Adipose tissue (tissue), 3 donors: Measurements from ENCODE around the gene GDPD5. TPM values are rescaled to one million over a fixed set of nuclear protein-coding genes. Genes with fewer than 3 reads are reported as not detected.

Source experiments
- polyA plus RNA-seq, 3 donors: library from polyadenylated mRNA; stranded (reverse); fragments of 200-250 nt; gene quantifications; one replicate each; pipeline ENCODE4 v1.2.3, GENCODE V29; 2013
- donor health status: healthy with polysubstance abuse.
- donor health status: Bipolar disorder and iron deficiency.
- donor health status: healthy.

The GDPD5 gene
- polyA plus RNA-seq, 3 donors: 25.6 to 49.8 (median 34.1) TPM

Other genes starting within 250 kb of the GDPD5 start
- gene ARRB1, start 174.3 kb downstream of the GDPD5 start, polyA plus RNA-seq: 10 to 100 TPM; 28.2 to 36.6 (median 35.8) TPM
- gene RPS3, start 126.4 kb downstream of the GDPD5 start, polyA plus RNA-seq: 1,000 to 10,000 TPM; 1,862 to 3,388 (median 2,569) TPM
- gene KLHL35, start 92.7 kb downstream of the GDPD5 start, polyA plus RNA-seq: 1 to 10 TPM in 1 of 3 donors, under 1 TPM in 2; 0.56 to 2.3 (median 0.65) TPM
- 100 to 1,000 TPM in 2 of 3 donors, 10 to 100 TPM in 1; 54.8 to 299 (median 110) TPM for gene SERPINH1, start 36.3 kb upstream of the GDPD5 start, polyA plus RNA-seq
- 1 to 10 TPM; 1.1 to 1.8 (median 1.3) TPM for gene MAP6, start 143.1 kb upstream of the GDPD5 start, polyA plus RNA-seq
- 1 to 10 TPM in 1 of 3 donors, under 1 TPM in 2; 0.18 to 2.0 (median 0.34) TPM for gene MOGAT2, start 191.9 kb upstream of the GDPD5 start, polyA plus RNA-seq
- 1,000 to 10,000 TPM in 1 of 3 donors, 100 to 1,000 TPM in 2; 140 to 1,953 (median 168) TPM for gene DGAT2, start 242.8 kb upstream of the GDPD5 start, polyA plus RNA-seq